ENCODE results near the gene ZGRF1.
"Not testable (repeated sequence)": the region's sequence is repeated elsewhere in the genome, so short reads cannot be mapped to it uniquely, and the experiment has no call there.

Gene ZGRF1

DNA sequence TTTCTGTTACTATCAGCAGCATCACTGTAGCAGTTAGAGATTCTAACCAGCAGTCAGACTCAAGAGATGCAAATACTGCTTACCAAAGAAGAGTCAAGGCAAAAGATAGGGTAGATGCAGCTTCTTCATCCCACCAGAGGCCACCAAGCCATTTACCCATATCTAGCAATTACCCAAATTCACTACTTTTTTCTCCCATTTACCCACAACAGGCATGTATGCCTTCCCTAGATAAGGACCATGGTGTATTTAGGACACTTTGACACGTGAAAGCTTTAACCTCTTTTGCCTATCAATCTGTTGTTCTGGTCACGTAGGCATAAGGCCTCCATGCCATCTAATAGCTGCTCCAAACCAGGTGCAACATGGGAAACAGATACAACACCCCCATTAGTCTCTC, 5.8 kb upstream of the ZGRF1 start:
- CTCF ChIA-PET = no interaction called here
- no peak for DNase-seq (ENCODE audit: extremely low spot score)
- POLR2A ChIA-PET = no interaction called here
- no peak for TF ChIP-seq SP1 (IDR thresholded peaks at IDR 0.05)
- TF ChIP-seq ELF4 (IDR thresholded peaks at IDR 0.05) = no peak
- TF ChIP-seq CTBP1 (IDR thresholded peaks at IDR 0.05; ENCODE audit: borderline replicate concordance) = no peak

DNA sequence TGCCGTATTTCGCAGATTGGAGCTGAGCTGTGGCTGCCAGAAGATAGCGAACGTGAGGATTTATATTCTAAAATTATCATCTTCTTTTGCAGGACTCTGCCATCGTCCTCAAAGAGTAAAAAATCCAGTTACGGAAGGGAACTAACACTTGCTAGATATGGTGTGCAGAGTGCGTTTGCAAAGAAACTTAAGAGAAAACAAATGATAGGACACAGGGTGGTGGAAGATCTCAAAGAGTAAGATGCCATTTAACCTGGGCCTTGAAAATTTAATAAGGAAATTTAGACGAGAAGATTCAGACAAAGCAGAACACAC, 800 bp upstream of the ZGRF1 start:
- DNase-seq (ENCODE audit: extremely low spot score) = no peak
- TF ChIP-seq LEF1 (IDR thresholded peaks at IDR 0.05; ENCODE audit: borderline replicate concordance) (no peak), FOXA1 (IDR thresholded peaks at IDR 0.05) (no peak), ELF4 (IDR thresholded peaks at IDR 0.05) (no peak), FOXK2 (IDR thresholded peaks at IDR 0.05) (no peak), CTBP1 (IDR thresholded peaks at IDR 0.05; ENCODE audit: borderline replicate concordance) (no peak), SP1 (IDR thresholded peaks at IDR 0.05) (no peak), SUZ12 (IDR thresholded peaks at IDR 0.05) (no peak), HDGF (IDR thresholded peaks at IDR 0.05; ENCODE audit: borderline replicate concordance) (no peak), ARNT (IDR thresholded peaks at IDR 0.05) (no peak), L3MBTL2 (conservative IDR thresholded peaks at IDR 0.05) (no peak), TARDBP (IDR thresholded peaks at IDR 0.05) (no peak), BHLHE40 (IDR thresholded peaks at IDR 0.05; ENCODE audit: borderline replicate concordance) (no peak), FOXM1 (IDR thresholded peaks at IDR 0.05; ENCODE audit: borderline replicate concordance) (no peak), ZNF384 (IDR thresholded peaks at IDR 0.05) (no peak), NFRKB (IDR thresholded peaks at IDR 0.05) (no peak)
- TF ChIP-seq, protein P1, sequence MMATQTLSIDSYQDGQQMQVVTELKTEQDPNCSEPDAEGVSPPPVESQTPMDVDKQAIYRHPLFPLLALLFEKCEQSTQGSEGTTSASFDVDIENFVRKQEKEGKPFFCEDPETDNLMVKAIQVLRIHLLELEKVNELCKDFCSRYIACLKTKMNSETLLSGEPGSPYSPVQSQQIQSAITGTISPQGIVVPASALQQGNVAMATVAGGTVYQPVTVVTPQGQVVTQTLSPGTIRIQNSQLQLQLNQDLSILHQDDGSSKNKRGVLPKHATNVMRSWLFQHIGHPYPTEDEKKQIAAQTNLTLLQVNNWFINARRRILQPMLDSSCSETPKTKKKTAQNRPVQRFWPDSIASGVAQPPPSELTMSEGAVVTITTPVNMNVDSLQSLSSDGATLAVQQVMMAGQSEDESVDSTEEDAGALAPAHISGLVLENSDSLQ (IDR thresholded peaks at IDR 0.05) = no peak
- ChIA-PET CTCF (interaction anchor here (1.0 kb wide), 1 partner anchor 128 kb away, joined by 3 read pairs; no protein-coding TSS in a partner anchor), POLR2A (no interaction called here)

GRCh38 chr4:112633477-112634235, 3.1 kb downstream of the ZGRF1 start:
- CTCF ChIA-PET = interaction anchor here (0.7 to 1.6 kb wide), 4 partner anchors 107 to 132 kb away, joined by 3 to 7 read pairs (median 3); no protein-coding TSS in a partner anchor

GRCh38 chr4:112626228-112626627, 10.5 kb downstream of the ZGRF1 start:
- POLR2A ChIA-PET = no interaction called here
- TF ChIP-seq ZNF384 (IDR thresholded peaks at IDR 0.05) (no peak), ARNT (IDR thresholded peaks at IDR 0.05) (no peak), BHLHE40 (IDR thresholded peaks at IDR 0.05; ENCODE audit: borderline replicate concordance) (no peak), FOXA1 (IDR thresholded peaks at IDR 0.05) (no peak), SUZ12 (IDR thresholded peaks at IDR 0.05) (no peak), ELF4 (IDR thresholded peaks at IDR 0.05) (no peak), HDGF (IDR thresholded peaks at IDR 0.05; ENCODE audit: borderline replicate concordance) (no peak)
- TF ChIP-seq, protein P1 (IDR thresholded peaks at IDR 0.05) = no peak
- DNase-seq (ENCODE audit: extremely low spot score) = no peak
- CTCF ChIA-PET = interaction anchor here (0.6 kb wide), 1 partner anchor 316 kb away, joined by 3 read pairs; no protein-coding TSS in a partner anchor

More at GRCh38 chr4:112633477-112634235, 3.1 kb downstream of the ZGRF1 start:
- TF ChIP-seq CTBP1 (IDR thresholded peaks at IDR 0.05; ENCODE audit: borderline replicate concordance) (no peak), HDGF (IDR thresholded peaks at IDR 0.05; ENCODE audit: borderline replicate concordance) (no peak)
- peak; percentile 10 for DNase-seq (ENCODE audit: extremely low spot score)
- POLR2A ChIA-PET = no interaction called here

DNA sequence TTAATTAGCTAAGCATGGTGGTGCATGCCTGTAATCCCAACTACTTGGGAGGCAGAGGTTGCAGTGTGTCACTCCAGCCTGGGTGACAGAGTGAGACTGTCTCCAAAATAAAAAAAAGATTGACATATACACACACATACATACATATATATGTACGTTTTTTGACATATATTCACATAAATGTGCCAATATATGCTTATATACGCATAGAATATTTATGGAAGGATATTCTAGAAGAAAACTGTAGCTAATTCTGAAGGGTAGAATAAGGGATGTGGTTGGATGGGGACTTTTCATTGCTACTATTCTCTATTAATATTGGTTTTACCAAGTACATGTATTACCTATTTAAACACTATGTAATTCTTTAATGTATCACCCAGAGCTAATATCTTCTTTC, 19.7 kb downstream of the ZGRF1 start:
- POLR2A ChIA-PET = no interaction called here
- DNase-seq (ENCODE audit: extremely low spot score) = no peak
- TF ChIP-seq TARDBP (IDR thresholded peaks at IDR 0.05) (no peak), FOXM1 (IDR thresholded peaks at IDR 0.05; ENCODE audit: borderline replicate concordance) (no peak), NFRKB (IDR thresholded peaks at IDR 0.05) (no peak), FOXK2 (IDR thresholded peaks at IDR 0.05) (no peak), SP1 (IDR thresholded peaks at IDR 0.05) (no peak), FOXA1 (IDR thresholded peaks at IDR 0.05) (no peak), L3MBTL2 (conservative IDR thresholded peaks at IDR 0.05) (no peak), LEF1 (IDR thresholded peaks at IDR 0.05; ENCODE audit: borderline replicate concordance) (no peak), ZNF384 (IDR thresholded peaks at IDR 0.05) (no peak), BHLHE40 (IDR thresholded peaks at IDR 0.05; ENCODE audit: borderline replicate concordance) (no peak), ARNT (IDR thresholded peaks at IDR 0.05) (no peak), ELF4 (IDR thresholded peaks at IDR 0.05) (no peak), SUZ12 (IDR thresholded peaks at IDR 0.05) (no peak), CTBP1 (IDR thresholded peaks at IDR 0.05; ENCODE audit: borderline replicate concordance) (no peak), HDGF (IDR thresholded peaks at IDR 0.05; ENCODE audit: borderline replicate concordance) (no peak)
- TF ChIP-seq, protein P1 (IDR thresholded peaks at IDR 0.05) = no peak
- CTCF ChIA-PET = interaction anchor here (0.8 kb wide), 1 partner anchor 148 kb away, joined by 3 read pairs; no protein-coding TSS in a partner anchor

DNA sequence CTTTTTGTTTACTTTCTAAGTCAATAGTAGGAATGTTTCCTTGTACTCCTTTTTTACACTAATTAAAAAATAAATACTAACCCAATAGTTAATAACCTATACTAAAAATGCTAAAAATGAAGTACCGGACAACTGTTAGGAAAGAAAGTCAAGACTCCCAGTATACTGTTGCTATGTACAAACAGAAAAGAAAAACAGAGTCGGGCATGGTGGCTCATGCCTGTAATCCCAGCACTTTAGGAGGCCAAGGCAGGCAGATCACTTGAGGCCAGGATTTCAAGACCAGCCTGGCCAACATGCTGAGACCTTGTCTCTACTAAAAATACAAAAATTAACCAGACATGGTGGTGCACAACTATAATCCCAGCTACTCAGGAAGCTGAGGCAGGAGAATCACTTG, 23.9 kb downstream of the ZGRF1 start:
- CTCF ChIA-PET; DNase-seq (ENCODE audit: extremely low spot score); POLR2A ChIA-PET: not testable (repeated sequence)

DNA sequence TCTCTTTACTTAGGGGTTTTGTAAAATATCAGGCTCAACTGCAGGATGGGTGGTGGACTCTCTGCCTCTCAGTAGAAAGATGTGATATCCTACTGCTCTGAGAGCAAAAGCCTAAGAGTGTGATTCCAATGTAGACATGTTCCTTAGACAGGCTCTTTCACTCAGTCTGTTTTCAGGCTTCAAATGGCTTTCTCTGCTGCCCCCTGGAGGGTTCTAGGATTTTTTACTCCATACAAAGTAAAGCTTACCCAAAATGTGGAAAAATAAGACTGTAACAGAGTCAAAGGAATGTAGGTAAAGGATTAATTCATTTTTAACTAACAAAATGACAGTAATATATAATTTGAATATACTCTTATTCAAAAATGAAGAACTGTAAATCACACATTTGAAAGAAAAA, 32.1 kb downstream of the ZGRF1 start:
- TF ChIP-seq L3MBTL2 (conservative IDR thresholded peaks at IDR 0.05) (no peak), BHLHE40 (IDR thresholded peaks at IDR 0.05; ENCODE audit: borderline replicate concordance) (no peak), SP1 (IDR thresholded peaks at IDR 0.05) (no peak), ELF4 (IDR thresholded peaks at IDR 0.05) (no peak), FOXM1 (IDR thresholded peaks at IDR 0.05; ENCODE audit: borderline replicate concordance) (no peak), TARDBP (IDR thresholded peaks at IDR 0.05) (no peak), SUZ12 (IDR thresholded peaks at IDR 0.05) (no peak), FOXK2 (IDR thresholded peaks at IDR 0.05) (no peak), CTBP1 (IDR thresholded peaks at IDR 0.05; ENCODE audit: borderline replicate concordance) (no peak), FOXA1 (IDR thresholded peaks at IDR 0.05) (no peak), HDGF (IDR thresholded peaks at IDR 0.05; ENCODE audit: borderline replicate concordance) (no peak), ZNF384 (IDR thresholded peaks at IDR 0.05) (no peak), NFRKB (IDR thresholded peaks at IDR 0.05) (no peak), LEF1 (IDR thresholded peaks at IDR 0.05; ENCODE audit: borderline replicate concordance) (no peak), ARNT (IDR thresholded peaks at IDR 0.05) (no peak)
- TF ChIP-seq, protein P1 (IDR thresholded peaks at IDR 0.05) = no peak
- ChIA-PET CTCF (interaction anchor here (0.6 to 1.2 kb wide), 3 partner anchors 16 to 537 kb away, joined by 3 to 4 read pairs (median 3); no protein-coding TSS in a partner anchor), POLR2A (no interaction called here)
- DNase-seq (ENCODE audit: extremely low spot score) = peak; percentile 51

All from HEK293T (cell line).